HG03565 (cell line): Measurements from ENCODE around the gene DLST.

Experiments
- ATAC-seq: cut with Tn5 transposase; IDR thresholded peaks from one replicate; pipeline ENCODE4 v1.9.1; 2021; ENCODE audit warnings: mild to moderate bottlenecking, moderate library complexity; ENCODE audit not compliant: unreplicated experiment

The DLST gene

GRCh38 chr14:74893614-74894091 lies 11.9 kb downstream of the DLST start:
- peak; percentile 54 for ATAC-seq

- ATAC-seq = no peak
These were observed 14.7 kb downstream of the DLST start for GRCh38 chr14:74896400-74896799.

DNA sequence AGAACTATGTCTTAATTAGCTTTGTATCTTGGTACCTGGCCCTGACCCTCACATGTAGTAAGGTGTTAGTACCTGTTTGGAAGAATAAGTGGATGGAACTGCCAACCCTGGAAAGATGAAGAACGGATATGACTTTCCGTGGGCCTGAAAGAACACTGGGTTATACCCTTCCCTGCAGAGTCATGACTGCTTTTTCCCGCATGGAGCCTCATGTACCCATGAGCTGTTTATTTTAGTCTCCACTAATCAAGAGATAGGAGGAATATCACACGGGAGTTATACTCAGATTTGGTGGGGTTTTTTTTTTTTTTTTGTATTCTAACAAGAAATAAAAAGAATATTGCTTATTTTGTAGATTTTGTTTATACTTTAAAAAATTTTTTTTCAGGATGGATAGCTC lies 15.9 kb downstream of the DLST start:
- ATAC-seq = no peak

DNA sequence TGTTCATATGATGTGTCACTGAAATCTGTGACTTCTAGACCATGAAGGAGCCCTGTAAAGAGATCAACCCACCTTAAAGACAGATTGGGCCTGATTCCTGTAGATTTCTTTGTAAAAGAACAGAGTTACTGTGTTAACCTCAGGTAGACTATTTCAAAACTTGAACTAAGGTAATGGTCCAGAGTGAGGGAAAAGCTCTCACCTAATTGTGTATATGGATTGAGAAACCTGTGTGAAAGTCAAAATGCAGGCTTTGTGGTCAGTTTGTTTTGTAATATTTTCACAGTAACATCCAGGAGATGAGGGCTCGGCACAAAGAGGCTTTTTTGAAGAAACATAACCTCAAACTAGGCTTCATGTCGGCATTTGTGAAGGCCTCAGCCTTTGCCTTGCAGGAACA lies 16.4 kb downstream of the DLST start:
- ATAC-seq = no peak

DNA sequence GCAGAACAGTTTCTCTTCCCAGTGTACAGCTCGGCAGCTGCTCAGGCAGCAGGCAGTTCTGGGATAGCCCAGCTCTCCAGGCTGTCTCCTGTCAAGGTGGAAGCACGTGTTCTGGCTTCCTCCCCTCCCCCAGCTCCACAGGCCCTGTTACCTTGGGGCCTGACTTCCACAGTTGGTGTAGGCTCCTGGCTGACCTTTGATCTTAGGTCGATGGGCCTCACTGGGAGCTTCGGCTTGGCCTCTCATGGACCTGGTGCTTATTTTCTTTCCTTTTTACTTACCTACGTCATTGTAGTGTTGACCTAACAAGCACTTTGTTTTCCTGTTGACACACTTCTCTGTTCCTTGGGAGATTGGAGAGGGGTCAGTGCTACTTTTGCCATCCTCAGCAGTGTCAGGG lies 17.0 kb downstream of the DLST start:
- ATAC-seq = no peak

- no peak for ATAC-seq
These were observed 21.4 kb downstream of the DLST start for GRCh38 chr14:74902941-74903705.

- ATAC-seq = no peak
These were observed 23.2 kb downstream of the DLST start for GRCh38 chr14:74904635-74905503.

GRCh38 chr14:74905595-74906142 lies 24.0 kb downstream of the DLST start:
- ATAC-seq = no peak

DNA sequence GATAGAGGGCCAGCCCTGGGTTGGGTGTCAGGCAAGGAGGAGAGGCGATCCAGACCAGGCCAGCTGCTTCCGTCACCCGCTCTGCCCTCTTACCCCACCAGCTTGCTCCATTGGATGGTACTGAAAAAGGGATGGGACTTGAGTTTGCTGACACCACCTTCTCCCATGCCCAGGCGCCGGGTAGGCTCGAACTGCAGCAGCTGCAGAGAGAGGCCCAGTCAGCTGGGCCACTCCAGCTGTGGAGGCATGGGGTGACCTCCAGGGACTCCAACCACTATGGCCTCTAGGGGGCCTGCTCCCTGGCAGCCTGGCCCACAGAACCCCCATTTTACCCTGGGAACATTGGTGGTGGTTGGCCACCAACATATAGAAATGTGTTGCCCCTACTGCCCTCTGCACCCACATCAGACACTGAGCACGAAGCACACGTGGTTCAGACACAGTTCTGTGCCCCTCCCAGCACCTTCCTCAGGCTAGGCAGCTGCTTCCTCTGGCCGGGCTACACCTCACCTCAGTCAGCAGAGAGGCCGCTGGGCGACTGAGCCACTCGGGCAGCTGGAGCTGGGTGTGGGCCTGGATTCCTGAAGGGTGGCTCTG lies 25.3 kb downstream of the DLST start:
- no peak for ATAC-seq

- no peak for ATAC-seq
These were observed 26.0 kb downstream of the DLST start for GRCh38 chr14:74907744-74908143.

DNA sequence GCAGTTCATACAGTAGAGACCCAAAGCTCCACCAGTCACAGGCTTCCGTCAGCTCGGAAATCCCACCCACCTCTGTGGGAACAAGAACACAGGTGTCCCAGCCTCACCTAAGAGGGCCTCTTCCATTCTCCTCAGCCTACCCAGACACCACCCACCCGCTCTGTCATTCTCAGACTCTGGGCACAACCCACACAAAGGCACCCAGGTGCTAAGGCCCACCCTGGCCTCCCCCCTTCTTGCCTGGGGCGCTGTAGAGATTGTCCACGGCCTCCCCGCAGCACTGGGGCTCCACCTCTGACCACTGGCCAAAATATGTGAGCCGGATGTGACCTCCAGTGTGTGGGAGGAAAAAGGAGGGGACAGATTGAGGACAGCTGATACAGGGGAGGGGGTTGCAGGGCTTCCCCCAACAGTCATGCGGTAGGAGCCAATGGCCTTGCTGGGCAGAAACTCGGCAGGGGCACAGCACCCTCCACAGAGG lies 27.2 kb downstream of the DLST start:
- no peak for ATAC-seq

GRCh38 chr14:74909501-74909900 lies 27.8 kb downstream of the DLST start:
- ATAC-seq = no peak

GRCh38 chr14:74909911-74910310 lies 28.2 kb downstream of the DLST start:
- no peak for ATAC-seq

DNA sequence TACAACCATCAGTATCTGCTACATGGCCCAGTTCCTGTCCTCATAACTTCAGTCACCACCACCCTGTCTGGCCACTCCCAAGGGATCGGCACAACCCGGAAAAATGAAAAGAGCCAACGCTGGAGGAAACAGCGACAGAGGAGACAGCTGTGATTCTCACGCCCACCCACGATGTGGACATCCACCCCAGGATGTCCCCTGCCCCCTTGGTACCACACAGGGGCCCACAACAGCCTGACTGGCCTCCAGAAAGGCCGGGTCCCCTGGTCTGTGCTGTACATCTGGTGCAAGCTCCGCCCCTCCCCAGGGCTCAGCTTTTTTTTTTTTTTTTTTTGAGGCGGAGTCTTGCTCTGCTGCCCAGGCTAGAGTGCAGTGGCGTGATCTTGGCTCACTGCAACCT lies 28.8 kb downstream of the DLST start:
- ATAC-seq = no peak

DNA sequence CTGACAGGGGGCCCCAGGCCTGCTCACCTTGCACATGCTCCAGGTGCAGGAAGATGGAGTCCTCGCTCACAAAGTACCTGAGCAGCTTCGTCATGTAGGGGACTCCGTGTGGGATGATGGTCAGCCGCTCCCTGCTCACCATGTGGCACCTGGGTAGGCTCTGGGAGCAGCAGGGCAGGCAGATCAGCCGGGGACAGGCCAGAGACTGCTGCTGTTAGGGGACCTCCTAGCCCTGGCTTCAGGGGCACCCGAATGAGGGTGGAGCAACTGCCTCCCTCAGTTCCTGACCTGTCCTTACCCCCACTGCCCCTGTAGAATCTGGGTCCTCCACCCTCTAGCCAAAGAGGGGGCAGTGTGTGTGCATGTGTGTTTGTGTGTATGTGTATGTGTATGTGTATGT lies 29.5 kb downstream of the DLST start:
- ATAC-seq = no peak

- no peak for ATAC-seq
These were observed 30.0 kb downstream of the DLST start for GRCh38 chr14:74911704-74912103.

DNA sequence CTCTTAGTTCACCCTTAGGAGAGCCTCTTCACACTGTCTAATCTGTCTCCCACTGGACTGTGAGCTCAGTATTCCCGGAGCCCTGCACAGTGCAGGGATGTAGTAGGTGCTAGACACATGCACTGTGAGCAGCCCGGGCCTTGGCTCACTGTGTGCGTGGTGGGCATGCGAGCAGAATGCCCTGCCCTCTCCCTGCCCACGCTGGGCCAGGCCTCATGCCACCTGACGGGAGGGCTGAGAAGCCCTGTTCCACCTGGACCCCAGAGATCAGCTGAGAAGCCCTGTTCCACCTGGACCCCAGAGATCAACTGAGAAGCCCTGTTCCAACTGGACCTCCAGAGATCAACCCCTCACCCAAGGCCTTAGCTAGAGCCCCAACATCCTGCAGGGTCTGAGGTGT lies 30.4 kb downstream of the DLST start:
- ATAC-seq = no peak

DNA sequence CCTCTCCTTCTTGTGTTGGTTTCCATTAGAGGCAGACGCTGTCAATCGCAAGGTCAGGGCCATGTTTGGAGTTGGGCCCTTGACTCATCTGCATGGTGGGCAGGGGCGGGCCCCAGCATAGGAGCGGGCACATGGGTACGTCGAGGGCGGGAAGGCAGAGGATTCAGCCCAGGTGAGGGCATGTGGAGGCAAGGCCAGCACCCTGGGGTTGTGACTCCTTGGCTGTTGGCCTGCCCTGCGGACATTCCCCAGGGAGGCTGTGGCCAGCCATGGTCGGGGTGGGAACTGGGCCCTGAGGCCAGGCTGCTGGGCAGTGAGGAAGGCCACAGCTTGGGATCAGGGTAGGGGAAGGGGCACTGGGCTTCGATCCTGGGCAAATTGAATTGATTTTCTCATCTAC lies 31.1 kb downstream of the DLST start:
- ATAC-seq = no peak

GRCh38 chr14:74913393-74913910 lies 31.7 kb downstream of the DLST start:
- no peak for ATAC-seq

- ATAC-seq = no peak
These were observed 32.4 kb downstream of the DLST start for GRCh38 chr14:74913986-74914573.

GRCh38 chr14:74915426-74915825 lies 33.7 kb downstream of the DLST start:
- no peak for ATAC-seq
